WTC11 (cell line): ENCODE results near the gene COL19A1. TPM values are rescaled to one million over a fixed set of nuclear protein-coding genes. Genes with fewer than 3 reads are reported as not detected.

Experiments
- ATAC-seq: fragments of 200-7000 bp; cut with Tn5 transposase; 2 replicates; pipeline ENCODE4 v1.10.0; 2021; ENCODE audit warnings: mild to moderate bottlenecking, moderate library complexity
- CTCF ChIA-PET: fragments of 300-600 bp; sonication (Branson Sonifier 250); formaldehyde crosslinking; loops from one replicate; lab custom pipeline; 2021; ENCODE audit warnings: antibody characterized with exemption; lab: Charles Lee
- POLR2A ChIA-PET: fragments of 350-600 bp; sonication (Branson Sonifier 250); formaldehyde crosslinking; loops from one replicate; lab custom pipeline; 2021; ENCODE audit warnings: antibody characterized with exemption; lab: Charles Lee
- DNase-seq: peaks from one replicate; pipeline ENCODE4 v3.0.0; 2021; ENCODE audit warnings: low spot score
- H3K27ac Mint-ChIP-seq: 2 replicates; pipeline ENCODE4 v1.8.0; 2021; ENCODE audit warnings: mixed read lengths
- H3K27me3 Mint-ChIP-seq: 2 replicates; pipeline ENCODE4 v1.8.0; 2021; ENCODE audit warnings: low read depth, mild to moderate bottlenecking, moderate library complexity, mixed read lengths
- H3K36me3 Mint-ChIP-seq: 2 replicates; pipeline ENCODE4 v1.8.0; 2021; ENCODE audit warnings: mixed read lengths
- H3K4me1 Mint-ChIP-seq: 2 replicates; pipeline ENCODE4 v1.8.0; 2022; ENCODE audit warnings: mixed read lengths
- H3K4me3 Mint-ChIP-seq: 2 replicates; pipeline ENCODE4 v1.8.0; 2021; ENCODE audit warnings: mild to moderate bottlenecking, moderate library complexity, mixed read lengths
- H3K9me3 Mint-ChIP-seq: 2 replicates; pipeline ENCODE4 v1.8.0; 2021; ENCODE audit warnings: mixed read lengths
- ARID4B ChIP-seq: sonication (generic); formaldehyde crosslinking; IDR thresholded peaks from 2 replicates; pipeline ENCODE4 v1.8.0; 2023; ENCODE audit warnings: missing genetic modification reagents, mild to moderate bottlenecking, borderline replicate concordance
- ATF3 ChIP-seq: sonication (generic); formaldehyde crosslinking; conservative IDR thresholded peaks from 2 replicates; pipeline ENCODE4 v1.8.1; 2022; ENCODE audit warnings: mild to moderate bottlenecking, missing genetic modification reagents
- CBFB ChIP-seq: sonication (generic); formaldehyde crosslinking; IDR thresholded peaks from 2 replicates; pipeline ENCODE4 v1.8.1; 2022; ENCODE audit warnings: mild to moderate bottlenecking, low read depth, missing genetic modification reagents
- HMGA2 ChIP-seq: fragments of 250-450 bp; sonication (Bioruptor Pico); IDR thresholded peaks from 2 replicates; pipeline ENCODE4 v1.4.0; 2021; ENCODE audit warnings: mild to moderate bottlenecking, moderate library complexity
- JUN ChIP-seq: sonication (generic); formaldehyde crosslinking; IDR thresholded peaks from 2 replicates; pipeline ENCODE4 v1.8.0; 2023; ENCODE audit warnings: mild to moderate bottlenecking, missing genetic modification reagents
- MYBL2 ChIP-seq: sonication (generic); formaldehyde crosslinking; IDR thresholded peaks from 2 replicates; pipeline ENCODE4 v1.8.1; 2023; ENCODE audit warnings: mild to moderate bottlenecking, moderate library complexity, missing genetic modification reagents
- NFE2L1 ChIP-seq: sonication (generic); formaldehyde crosslinking; IDR thresholded peaks from 2 replicates; pipeline ENCODE4 v1.8.1; 2023; ENCODE audit warnings: missing genetic modification reagents
- NFYB ChIP-seq: sonication (generic); formaldehyde crosslinking; conservative IDR thresholded peaks from 2 replicates; pipeline ENCODE4 v1.8.0; 2022; ENCODE audit warnings: low read depth, missing genetic modification reagents
- NR1H2 ChIP-seq: sonication (generic); formaldehyde crosslinking; IDR thresholded peaks from 2 replicates; pipeline ENCODE4 v1.9.0; 2021; ENCODE audit warnings: mild to moderate bottlenecking, moderate library complexity, missing genetic modification reagents
- NR2C2 ChIP-seq: sonication (generic); formaldehyde crosslinking; IDR thresholded peaks from 2 replicates; pipeline ENCODE4 v1.8.0; 2022; ENCODE audit warnings: mild to moderate bottlenecking, missing genetic modification reagents
- PREB ChIP-seq: sonication (generic); formaldehyde crosslinking; IDR thresholded peaks from 2 replicates; pipeline ENCODE4 v1.8.1; 2022; ENCODE audit warnings: mild to moderate bottlenecking, missing genetic modification reagents, moderate library complexity, borderline replicate concordance
- SP1 ChIP-seq: sonication (generic); formaldehyde crosslinking; conservative IDR thresholded peaks from 2 replicates; pipeline ENCODE4 v1.8.1; 2022; ENCODE audit warnings: missing genetic modification reagents
- TCF7 ChIP-seq: sonication (generic); formaldehyde crosslinking; IDR thresholded peaks from 2 replicates; pipeline ENCODE4 v1.8.0; 2022; ENCODE audit warnings: mild to moderate bottlenecking, low read depth, missing genetic modification reagents, moderate library complexity
- USF2 ChIP-seq: sonication (generic); formaldehyde crosslinking; IDR thresholded peaks from 2 replicates; pipeline ENCODE4 v1.8.1; 2023; ENCODE audit warnings: mild to moderate bottlenecking, missing genetic modification reagents, moderate library complexity
- ZBTB43 ChIP-seq: sonication (generic); formaldehyde crosslinking; IDR thresholded peaks from 2 replicates; pipeline ENCODE4 v1.8.1; 2023; ENCODE audit warnings: mild to moderate bottlenecking, missing genetic modification reagents
- ZNF416 ChIP-seq: fragments of 250-450 bp; sonication (Bioruptor Pico); IDR thresholded peaks from 2 replicates; pipeline ENCODE4 v1.9.0; 2021; ENCODE audit warnings: mild to moderate bottlenecking, inconsistent platforms
- ZNF423 ChIP-seq: fragments of 250-450 bp; sonication (Bioruptor Pico); IDR thresholded peaks from 2 replicates; pipeline ENCODE4 v2.1.2; 2022; ENCODE audit warnings: mild to moderate bottlenecking, moderate library complexity
- total RNA-seq: library from RNA; stranded (reverse); gene quantifications from 3 replicates; pipeline ENCODE4 v1.2.3, GENCODE V29; 2021
- TF ChIP-seq, protein P1 (sequence below): fragments of 250-450 bp; sonication (Bioruptor Pico); IDR thresholded peaks from 2 replicates; pipeline ENCODE4 v1.8.0; 2021; ENCODE audit warnings: mild to moderate bottlenecking
- TF ChIP-seq, protein P2 (sequence below): fragments of 250-450 bp; sonication (Bioruptor Pico); IDR thresholded peaks from 2 replicates; pipeline ENCODE4 v2.1.2; 2022; ENCODE audit warnings: mild to moderate bottlenecking, moderate library complexity
- TF ChIP-seq, protein P3 (sequence below): sonication (generic); formaldehyde crosslinking; IDR thresholded peaks from 2 replicates; pipeline ENCODE4 v1.8.0; 2023; ENCODE audit warnings: mild to moderate bottlenecking, missing genetic modification reagents

Gene COL19A1
- total RNA-seq, 1 experiment from 2014 or later, result not detected

- TF ChIP-seq ZBTB43 (CRISPR knock-in tag) (no peak), NFE2L1 (CRISPR knock-in tag) (no peak), JUN (CRISPR knock-in tag) (no peak), MYBL2 (CRISPR knock-in tag) (no peak), USF2 (CRISPR knock-in tag) (no peak)
- TF ChIP-seq, protein P1, sequence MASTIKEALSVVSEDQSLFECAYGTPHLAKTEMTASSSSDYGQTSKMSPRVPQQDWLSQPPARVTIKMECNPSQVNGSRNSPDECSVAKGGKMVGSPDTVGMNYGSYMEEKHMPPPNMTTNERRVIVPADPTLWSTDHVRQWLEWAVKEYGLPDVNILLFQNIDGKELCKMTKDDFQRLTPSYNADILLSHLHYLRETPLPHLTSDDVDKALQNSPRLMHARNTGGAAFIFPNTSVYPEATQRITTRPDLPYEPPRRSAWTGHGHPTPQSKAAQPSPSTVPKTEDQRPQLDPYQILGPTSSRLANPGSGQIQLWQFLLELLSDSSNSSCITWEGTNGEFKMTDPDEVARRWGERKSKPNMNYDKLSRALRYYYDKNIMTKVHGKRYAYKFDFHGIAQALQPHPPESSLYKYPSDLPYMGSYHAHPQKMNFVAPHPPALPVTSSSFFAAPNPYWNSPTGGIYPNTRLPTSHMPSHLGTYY, result no peak
- CTCF ChIA-PET, result no interaction called here
- no peak for DNase-seq
- POLR2A ChIA-PET, result no interaction called here
- no peaks in the 10 kb centered on the region for H3K27me3 Mint-ChIP-seq
- no peaks in the 10 kb centered on the region for H3K9me3 Mint-ChIP-seq
- no peaks in the 10 kb centered on the region for H3K4me1 Mint-ChIP-seq
- H3K4me3 Mint-ChIP-seq, result no peak overlapping the region
- no peaks in the 10 kb centered on the region for H3K36me3 Mint-ChIP-seq
- ATAC-seq, result peak; percentile 56; the same call in 1 of the 2 replicates
- no peak overlapping the region for H3K27ac Mint-ChIP-seq
Observed at GRCh38 chr6:70172252-70172651, 305.9 kb downstream of the COL19A1 start.

DNA sequence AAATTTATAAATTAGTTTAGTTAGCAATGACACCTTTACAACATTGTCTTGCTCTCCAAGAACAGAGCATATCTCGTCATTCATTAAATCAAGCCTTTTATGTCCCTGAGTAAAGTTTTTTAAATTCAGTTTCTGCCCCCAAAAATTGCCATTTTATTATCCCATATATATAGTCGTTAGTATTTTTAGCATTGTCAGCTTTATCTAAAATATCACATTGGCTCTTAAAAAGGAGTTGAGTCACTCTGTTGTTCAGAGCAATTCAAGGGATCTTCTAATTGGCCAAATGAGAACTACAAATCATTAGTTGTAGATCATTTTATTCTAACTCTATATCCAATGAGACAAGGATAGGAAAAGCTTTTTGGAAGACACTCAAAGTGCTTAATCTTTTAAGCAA, 309.4 kb downstream of the COL19A1 start:
- POLR2A ChIA-PET, result no interaction called here
- CTCF ChIA-PET, result no interaction called here
- TF ChIP-seq, protein P1, result no peak
- no peak for TF ChIP-seq ARID4B
- TF ChIP-seq JUN (CRISPR knock-in tag), result no peak
- TF ChIP-seq, protein P2, sequence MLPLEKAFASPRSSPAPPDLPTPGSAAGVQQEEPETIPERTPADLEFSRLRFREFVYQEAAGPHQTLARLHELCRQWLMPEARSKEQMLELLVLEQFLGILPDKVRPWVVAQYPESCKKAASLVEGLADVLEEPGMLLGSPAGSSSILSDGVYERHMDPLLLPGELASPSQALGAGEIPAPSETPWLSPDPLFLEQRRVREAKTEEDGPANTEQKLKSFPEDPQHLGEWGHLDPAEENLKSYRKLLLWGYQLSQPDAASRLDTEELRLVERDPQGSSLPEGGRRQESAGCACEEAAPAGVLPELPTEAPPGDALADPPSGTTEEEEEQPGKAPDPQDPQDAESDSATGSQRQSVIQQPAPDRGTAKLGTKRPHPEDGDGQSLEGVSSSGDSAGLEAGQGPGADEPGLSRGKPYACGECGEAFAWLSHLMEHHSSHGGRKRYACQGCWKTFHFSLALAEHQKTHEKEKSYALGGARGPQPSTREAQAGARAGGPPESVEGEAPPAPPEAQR (CRISPR knock-in tag), result no peak
- TF ChIP-seq, protein P3, sequence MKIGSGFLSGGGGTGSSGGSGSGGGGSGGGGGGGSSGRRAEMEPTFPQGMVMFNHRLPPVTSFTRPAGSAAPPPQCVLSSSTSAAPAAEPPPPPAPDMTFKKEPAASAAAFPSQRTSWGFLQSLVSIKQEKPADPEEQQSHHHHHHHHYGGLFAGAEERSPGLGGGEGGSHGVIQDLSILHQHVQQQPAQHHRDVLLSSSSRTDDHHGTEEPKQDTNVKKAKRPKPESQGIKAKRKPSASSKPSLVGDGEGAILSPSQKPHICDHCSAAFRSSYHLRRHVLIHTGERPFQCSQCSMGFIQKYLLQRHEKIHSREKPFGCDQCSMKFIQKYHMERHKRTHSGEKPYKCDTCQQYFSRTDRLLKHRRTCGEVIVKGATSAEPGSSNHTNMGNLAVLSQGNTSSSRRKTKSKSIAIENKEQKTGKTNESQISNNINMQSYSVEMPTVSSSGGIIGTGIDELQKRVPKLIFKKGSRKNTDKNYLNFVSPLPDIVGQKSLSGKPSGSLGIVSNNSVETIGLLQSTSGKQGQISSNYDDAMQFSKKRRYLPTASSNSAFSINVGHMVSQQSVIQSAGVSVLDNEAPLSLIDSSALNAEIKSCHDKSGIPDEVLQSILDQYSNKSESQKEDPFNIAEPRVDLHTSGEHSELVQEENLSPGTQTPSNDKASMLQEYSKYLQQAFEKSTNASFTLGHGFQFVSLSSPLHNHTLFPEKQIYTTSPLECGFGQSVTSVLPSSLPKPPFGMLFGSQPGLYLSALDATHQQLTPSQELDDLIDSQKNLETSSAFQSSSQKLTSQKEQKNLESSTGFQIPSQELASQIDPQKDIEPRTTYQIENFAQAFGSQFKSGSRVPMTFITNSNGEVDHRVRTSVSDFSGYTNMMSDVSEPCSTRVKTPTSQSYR, result no peak
- TF ChIP-seq ZNF416 (CRISPR knock-in tag), result no peak
- TF ChIP-seq TCF7 (CRISPR knock-in tag), result no peak
- TF ChIP-seq ATF3 (CRISPR knock-in tag), result no peak
- TF ChIP-seq HMGA2 (CRISPR knock-in tag), result no peak
- no peak for TF ChIP-seq NFYB (CRISPR knock-in tag)
- TF ChIP-seq ZNF423 (CRISPR knock-in tag), result no peak
- no peak for TF ChIP-seq CBFB (CRISPR knock-in tag)
- TF ChIP-seq NR1H2, result no peak
- no peak for TF ChIP-seq PREB (CRISPR knock-in tag)
- TF ChIP-seq SP1 (CRISPR knock-in tag), result no peak
- no peak for TF ChIP-seq NR2C2 (CRISPR knock-in tag)

More for the DNA sequence above, 309.4 kb downstream of the COL19A1 start:
- Mint-ChIP-seq H3K4me1 (no peaks in the 10 kb centered on the region), H3K4me3 (no peak overlapping the region), H3K27ac (no peak overlapping the region), H3K27me3 (no peaks in the 10 kb centered on the region), H3K9me3 (peaks cover 7% of the 10 kb centered on the region; the same call in 1 of the 2 replicates), H3K36me3 (no peaks in the 10 kb centered on the region)
- DNase-seq (no peak), ATAC-seq (no peak)
